Lung (tissue), 12 donors: ENCODE data around the gene KCTD8. TPM values are rescaled to one million over a fixed set of nuclear protein-coding genes. Genes with fewer than 3 reads are reported as not detected.

ENCODE experiments used
- ATAC-seq: fragments of 200-7000 bp; cut with Tn5 transposase; one replicate; pipeline ENCODE4 v1.9.1; 2020; ENCODE audit warnings: moderate number of reproducible peaks; ENCODE audit not compliant: insufficient read depth, low FRiP score
- DNase-seq, 3 donors: peaks; one replicate each; pipeline ENCODE4 v3.0.0-alpha.2; 2013 to 2017
- H3K27ac ChIP-seq, 2 donors: one replicate each; pipeline ENCODE4 v1.5.1; 2013; ENCODE audit warnings: mild to moderate bottlenecking in 2 of 2, moderate library complexity in 2 of 2, control low read depth in 1 of 2, inconsistent platforms in 1 of 2, low read depth in 1 of 2, low read length in 1 of 2
- H3K27me3 ChIP-seq, 3 donors: one replicate each; pipeline ENCODE4 v1.5.1; 2013; ENCODE audit warnings: low read length in 2 of 3; ENCODE audit not compliant: control insufficient read depth in 3 of 3, insufficient read depth in 3 of 3
- H3K36me3 ChIP-seq, 4 donors: one replicate each; pipeline ENCODE4 v1.5.1; 2013; ENCODE audit warnings: low read length in 4 of 4, mild to moderate bottlenecking in 1 of 4, moderate library complexity in 1 of 4; ENCODE audit not compliant: control insufficient read depth in 4 of 4, insufficient read depth in 4 of 4
- H3K4me1 ChIP-seq, 5 donors: one replicate each; pipeline ENCODE4 v1.5.1; 2013; ENCODE audit warnings: low read length in 5 of 5, mild to moderate bottlenecking in 2 of 5, moderate library complexity in 1 of 5; ENCODE audit not compliant: control insufficient read depth in 5 of 5, insufficient read depth in 5 of 5
- H3K4me3 ChIP-seq: one replicate; pipeline ENCODE4 v1.5.1; 2013; ENCODE audit warnings: mild to moderate bottlenecking, control low read depth, moderate library complexity
- H3K9ac ChIP-seq, 2 donors: one replicate each; pipeline ENCODE4 v1.5.1; 2013; ENCODE audit warnings: low read length in 2 of 2, control low read depth in 1 of 2; ENCODE audit not compliant: insufficient read depth in 1 of 2
- H3K9me3 ChIP-seq, 4 donors: one replicate each; pipeline ENCODE4 v1.5.1; 2013; ENCODE audit warnings: low read length in 3 of 4, mild to moderate bottlenecking in 1 of 4, moderate library complexity in 1 of 4; ENCODE audit not compliant: control insufficient read depth in 4 of 4, insufficient read depth in 3 of 4
- CTCF ChIP-seq: IDR thresholded peaks from 2 replicates; pipeline ENCODE4 v1.5.1; 2012; ENCODE audit warnings: mild to moderate bottlenecking; ENCODE audit errors: control extremely low read depth, extremely low read depth
- WGBS, 2 donors: extraction: QIAGEN DNeasy Blood & Tissue Kit; methylation state at CpG; one replicate each; pipeline ENCODE4 v1.1.7; 2013; 5-methylcytosine and 5-hydroxymethylcytosine counted together
- polyA plus RNA-seq, 2 donors: library from polyadenylated mRNA; stranded (reverse); fragments of 200-250 nt; gene quantifications; one replicate each; pipeline ENCODE4 v1.2.1, GENCODE V29; 2013
- total RNA-seq, 2 donors: library from RNA; depleted of rRNA in 1 of 2; stranded (reverse); fragments of >200 nt in 1 of 2; gene quantifications; one replicate each; pipeline ENCODE4 v1.2.1, GENCODE V29; 2014 to 2021
- donor health status: control.
- donor health status: control.
- donor health status: Bipolar disorder and iron deficiency.
- donor health status: healthy.
- donor health status: DM: yes; HTN: yes; CAD: no.

Gene KCTD8
- total and polyA plus RNA-seq, 4 donors = 0.02 to 0.17 (median 0.10) TPM

DNA sequence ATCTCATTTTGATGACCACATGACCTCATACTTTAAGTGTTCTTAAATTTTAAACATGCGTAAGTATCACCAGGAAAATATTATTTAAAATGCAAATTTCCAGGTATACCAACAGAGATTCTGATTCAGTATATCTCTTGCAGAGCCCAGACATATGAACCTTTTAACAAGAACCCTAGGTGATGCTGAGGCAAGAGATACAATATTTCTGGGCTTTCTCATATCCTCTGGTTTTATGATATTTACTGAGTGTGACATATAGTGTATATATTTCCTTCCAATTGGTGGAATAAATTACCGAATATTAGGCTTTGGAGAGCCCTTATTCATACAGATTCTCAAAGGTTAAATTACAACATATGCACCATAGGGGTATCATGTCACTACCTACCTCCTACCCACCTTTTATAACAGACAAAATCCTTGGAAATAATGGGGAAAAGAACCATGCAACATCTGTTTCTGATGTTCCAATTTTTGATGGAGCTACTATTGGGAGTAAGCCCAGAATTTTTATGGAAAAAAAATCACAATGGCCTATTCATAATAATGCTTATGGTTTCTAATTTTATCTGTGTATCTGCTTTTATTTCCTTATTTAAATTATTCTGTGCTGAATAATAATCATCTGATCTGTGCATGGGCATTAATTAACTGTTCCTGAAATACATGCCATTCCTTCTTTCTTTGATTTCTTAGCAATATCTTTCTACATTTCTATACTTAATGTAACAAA lies 27.1 kb downstream of the KCTD8 start:
- Histone ChIP-seq H3K9ac (no peak overlapping the region), H3K4me1 (no peaks in the 10 kb centered on the region), H3K27ac (no peak overlapping the region), H3K36me3 (no peaks in the 10 kb centered on the region), H3K27me3 (no peaks in the 10 kb centered on the region), H3K4me3 (no peak overlapping the region), H3K9me3 (peaks cover 0 to under 1% (median 0%) of the 10 kb centered on the region in 4 donors)
- ATAC-seq (no peak), DNase-seq (no peak)
- no peak for TF ChIP-seq CTCF
- WGBS, 2 donors = 89 to 100% methylated on average over 2 of the region's 2 CpGs

DNA sequence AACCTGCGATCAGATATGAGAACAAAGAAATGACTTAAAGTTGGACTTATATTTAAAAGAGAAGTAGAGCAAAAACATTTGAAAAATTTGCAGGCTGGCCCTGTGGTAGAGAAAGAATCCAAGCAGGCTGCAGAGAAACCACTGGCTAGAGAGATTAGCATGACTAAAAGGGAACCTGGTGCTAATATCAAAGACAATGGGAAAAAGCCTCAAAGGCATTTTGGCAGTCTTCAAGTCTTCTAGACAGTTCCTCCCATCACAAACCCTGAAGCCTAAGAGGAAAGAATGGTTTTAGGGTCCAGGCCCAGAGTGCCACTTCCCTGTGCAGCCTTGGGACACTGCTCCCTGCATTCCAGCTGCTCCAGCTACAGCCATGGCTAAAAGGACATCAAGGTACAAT lies 33.4 kb downstream of the KCTD8 start:
- WGBS, 2 donors = 90 to 92% methylated on average over 1 of the region's 1 CpG

DNA sequence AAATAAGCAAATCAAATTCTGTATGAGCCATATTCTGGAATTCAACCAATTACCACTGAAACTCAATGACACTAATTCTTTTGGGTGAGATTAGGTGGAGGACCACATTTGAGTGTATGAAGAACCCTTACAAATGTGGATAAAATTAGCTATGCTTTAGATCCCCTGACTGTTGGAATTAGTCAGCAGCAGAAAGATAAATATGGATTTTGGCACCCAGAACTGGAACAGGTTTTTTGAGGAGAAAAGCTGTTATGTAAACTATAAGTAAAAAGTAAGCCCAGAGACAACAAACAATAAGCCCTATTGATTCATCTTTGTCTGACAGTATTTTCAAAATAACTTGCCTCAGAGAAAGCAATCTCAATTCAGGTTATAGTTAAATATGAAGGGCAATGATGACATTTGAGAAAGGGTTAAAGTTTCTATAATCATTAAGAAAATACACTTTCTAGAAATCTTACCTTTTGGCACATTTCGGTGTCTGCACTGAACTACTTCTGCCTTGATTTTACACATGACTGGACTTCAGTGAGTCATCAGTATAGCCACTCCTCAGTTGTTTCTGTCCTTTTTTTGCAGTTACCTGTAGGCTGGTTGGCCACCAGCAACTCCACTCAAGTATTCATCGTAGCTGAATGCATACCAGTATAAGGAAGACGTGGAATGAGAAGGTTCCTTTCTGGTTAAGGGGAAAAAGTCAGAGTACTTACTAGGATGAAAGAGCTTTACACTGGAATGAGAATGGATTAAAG lies 80.0 kb downstream of the KCTD8 start:
- no peaks in the 10 kb centered on the region for H3K9me3 ChIP-seq
- no peak overlapping the region for H3K27ac ChIP-seq
- ATAC-seq (no peak), DNase-seq (no peak)
- no peak overlapping the region for H3K9ac ChIP-seq
- no peak for TF ChIP-seq CTCF
- H3K27me3 ChIP-seq = no peaks in the 10 kb centered on the region
- H3K36me3 ChIP-seq = no peaks in the 10 kb centered on the region
- no peak overlapping the region for H3K4me3 ChIP-seq
- 81 to 87% methylated on average over 3 of the region's 3 CpGs for WGBS, 2 donors
- no peaks in the 10 kb centered on the region for H3K4me1 ChIP-seq

More for the DNA sequence above, 33.4 kb downstream of the KCTD8 start:
- DNase-seq = no peak
- TF ChIP-seq CTCF = no peak
- Histone ChIP-seq H3K4me1 (no peaks in the 10 kb centered on the region), H3K36me3 (no peaks in the 10 kb centered on the region), H3K27me3 (no peaks in the 10 kb centered on the region), H3K4me3 (no peak overlapping the region), H3K27ac (no peak overlapping the region), H3K9ac (no peak overlapping the region), H3K9me3 (peaks cover 0 to 3% (median 0%) of the 10 kb centered on the region in 4 donors)
- ATAC-seq = no peak
